CD4-positive, alpha-beta T cell treated with Interleukin-17A for 4 hours (primary cell): Measurements from ENCODE around the gene PCDHB2.
"Not testable (repeated sequence)": the region's sequence is repeated elsewhere in the genome, so short reads cannot be mapped to it uniquely, and the experiment has no call there.

ENCODE experiments used
- DNase-seq: peaks from one replicate; pipeline ENCODE4 v3.0.0-alpha.2; 2020; ENCODE audit warnings: mixed read lengths

Gene PCDHB2

GRCh38 chr5:141137346-141137745 is 42.9 kb downstream of the PCDHB2 start:
- DNase-seq = not testable (repeated sequence)
